Ovary (tissue), 3 donors: ENCODE measurements around the gene CCDC106.

Experiments used
- EP300 ChIP-seq: sonication (generic); formaldehyde crosslinking; IDR thresholded peaks from one replicate; pipeline ENCODE4 v1.6.1; 2017; ENCODE audit warnings: antibody characterized with exemption
- POLR2A ChIP-seq: fragments of 450-650 bp; IDR thresholded peaks from one replicate; pipeline ENCODE4 v1.6.1; 2017; ENCODE audit warnings: antibody characterized with exemption, mild to moderate bottlenecking, moderate library complexity
- TF ChIP-seq, protein P1 (sequence below), 3 donors: fragments of 450-650 bp in 2 of 3; fragments of 200-600 bp in 1 of 3; IDR thresholded peaks; one replicate each; pipeline versions ENCODE4 v1.5.1 to v1.8.0; 2016 to 2022; ENCODE audit warnings: antibody characterized with exemption in 3 of 3, mild to moderate bottlenecking in 1 of 3
- donor health status: DM: no; HTN: no; CAD: no.

DNA sequence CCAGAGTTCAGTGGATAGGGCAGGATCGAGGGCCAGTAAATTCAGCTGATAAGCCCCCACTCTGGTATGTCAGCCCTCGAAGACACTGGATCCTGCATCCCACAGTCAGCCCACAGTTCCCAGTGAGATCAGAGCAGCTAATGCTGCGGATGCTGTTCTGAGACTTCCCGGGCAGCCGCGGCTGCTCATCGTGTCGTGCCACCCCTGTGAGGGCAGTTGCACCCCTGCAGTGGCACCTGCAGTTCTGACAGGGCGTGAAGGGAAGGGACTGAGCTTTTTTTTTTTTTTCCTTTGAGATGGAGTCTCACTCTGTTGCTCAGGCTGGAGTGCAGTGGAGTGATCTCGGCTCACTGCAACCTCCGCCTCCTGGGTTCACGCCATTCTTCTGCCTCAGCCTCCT, 19.5 kb downstream of the CCDC106 start:
- TF ChIP-seq, protein P1, sequence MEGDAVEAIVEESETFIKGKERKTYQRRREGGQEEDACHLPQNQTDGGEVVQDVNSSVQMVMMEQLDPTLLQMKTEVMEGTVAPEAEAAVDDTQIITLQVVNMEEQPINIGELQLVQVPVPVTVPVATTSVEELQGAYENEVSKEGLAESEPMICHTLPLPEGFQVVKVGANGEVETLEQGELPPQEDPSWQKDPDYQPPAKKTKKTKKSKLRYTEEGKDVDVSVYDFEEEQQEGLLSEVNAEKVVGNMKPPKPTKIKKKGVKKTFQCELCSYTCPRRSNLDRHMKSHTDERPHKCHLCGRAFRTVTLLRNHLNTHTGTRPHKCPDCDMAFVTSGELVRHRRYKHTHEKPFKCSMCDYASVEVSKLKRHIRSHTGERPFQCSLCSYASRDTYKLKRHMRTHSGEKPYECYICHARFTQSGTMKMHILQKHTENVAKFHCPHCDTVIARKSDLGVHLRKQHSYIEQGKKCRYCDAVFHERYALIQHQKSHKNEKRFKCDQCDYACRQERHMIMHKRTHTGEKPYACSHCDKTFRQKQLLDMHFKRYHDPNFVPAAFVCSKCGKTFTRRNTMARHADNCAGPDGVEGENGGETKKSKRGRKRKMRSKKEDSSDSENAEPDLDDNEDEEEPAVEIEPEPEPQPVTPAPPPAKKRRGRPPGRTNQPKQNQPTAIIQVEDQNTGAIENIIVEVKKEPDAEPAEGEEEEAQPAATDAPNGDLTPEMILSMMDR (IDR thresholded peaks at IDR 0.05), result no peak
- no peak for TF ChIP-seq POLR2A
- TF ChIP-seq EP300, result no peak
